PFSK-1 (cell line): ENCODE measurements around the gene EPB41L4B.

Experiments
- FOXP2 ChIP-seq: optimal IDR thresholded peaks from 2 replicates; pipeline ENCODE3; 2011; ENCODE audit warnings: borderline replicate concordance, control low read depth, inconsistent platforms; ENCODE audit not compliant: insufficient read depth; ENCODE audit errors: extremely low read length, extremely low read depth
- POLR2AphosphoS5 ChIP-seq: IDR thresholded peaks from 2 replicates; pipeline ENCODE4 v1.6.1; 2012; ENCODE audit warnings: low read depth, mild to moderate bottlenecking, control low read depth, low read length, moderate library complexity
- SIN3A ChIP-seq: IDR thresholded peaks from 2 replicates; pipeline ENCODE4 v1.6.1; 2012; ENCODE audit warnings: mild to moderate bottlenecking, low read length, moderate library complexity, borderline replicate concordance; ENCODE audit not compliant: insufficient read depth

- TF ChIP-seq POLR2AphosphoS5 (no peak), FOXP2 (no peak), SIN3A (no peak)
These were observed 34.9 kb upstream of the EPB41L4B start for GRCh38 chr9:109355564-109356297.
